ENCODE data around the gene TTLL8.

GRCh38 chr22:50035131-50035881 is 22.8 kb downstream of the TTLL8 start:
- TF ChIP-seq, protein P1, sequence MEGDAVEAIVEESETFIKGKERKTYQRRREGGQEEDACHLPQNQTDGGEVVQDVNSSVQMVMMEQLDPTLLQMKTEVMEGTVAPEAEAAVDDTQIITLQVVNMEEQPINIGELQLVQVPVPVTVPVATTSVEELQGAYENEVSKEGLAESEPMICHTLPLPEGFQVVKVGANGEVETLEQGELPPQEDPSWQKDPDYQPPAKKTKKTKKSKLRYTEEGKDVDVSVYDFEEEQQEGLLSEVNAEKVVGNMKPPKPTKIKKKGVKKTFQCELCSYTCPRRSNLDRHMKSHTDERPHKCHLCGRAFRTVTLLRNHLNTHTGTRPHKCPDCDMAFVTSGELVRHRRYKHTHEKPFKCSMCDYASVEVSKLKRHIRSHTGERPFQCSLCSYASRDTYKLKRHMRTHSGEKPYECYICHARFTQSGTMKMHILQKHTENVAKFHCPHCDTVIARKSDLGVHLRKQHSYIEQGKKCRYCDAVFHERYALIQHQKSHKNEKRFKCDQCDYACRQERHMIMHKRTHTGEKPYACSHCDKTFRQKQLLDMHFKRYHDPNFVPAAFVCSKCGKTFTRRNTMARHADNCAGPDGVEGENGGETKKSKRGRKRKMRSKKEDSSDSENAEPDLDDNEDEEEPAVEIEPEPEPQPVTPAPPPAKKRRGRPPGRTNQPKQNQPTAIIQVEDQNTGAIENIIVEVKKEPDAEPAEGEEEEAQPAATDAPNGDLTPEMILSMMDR (IDR thresholded peaks at IDR 0.05; ENCODE audit: extremely low read depth in 1 of 2, insufficient read depth in 1 of 2, low read depth in 1 of 2, low read length in 2 of 2), result no peak
- no peak for TF ChIP-seq POLR2AphosphoS5 (IDR thresholded peaks at IDR 0.05; ENCODE audit: insufficient read depth, low read depth, low read length)
- no peak for TF ChIP-seq POLR2A (IDR thresholded peaks at IDR 0.05; ENCODE audit: low read depth, low read length)
- no peak for TF ChIP-seq FOS (IDR thresholded peaks at IDR 0.05; ENCODE audit: borderline replicate concordance, insufficient read depth, low read length)
- TF ChIP-seq EZH2 (IDR thresholded peaks at IDR 0.05; ENCODE audit: borderline replicate concordance, low read depth, low read length, severe bottlenecking), result no peak
- TF ChIP-seq MYC (IDR thresholded peaks at IDR 0.05; ENCODE audit: low read depth, low read length), result no peak
